ENCODE measurements around the gene LIMA1. TPM values are rescaled to one million over a fixed set of nuclear protein-coding genes. Genes with fewer than 3 reads are reported as not detected.
"Not testable (repeated sequence)": the region's sequence is repeated elsewhere in the genome, so short reads cannot be mapped to it uniquely, and the experiment has no call there.

The LIMA1 gene
- total RNA-seq, 1 experiment from 2014 or later: 53.2 TPM

GRCh38 chr12:50148011-50148410, 135.3 kb downstream of the LIMA1 start:
- DNase-seq (ENCODE audit: low read depth): not testable (repeated sequence)

GRCh38 chr12:50147281-50147680, 136.0 kb downstream of the LIMA1 start:
- no peak for DNase-seq (ENCODE audit: low read depth)

- no peak for DNase-seq (ENCODE audit: low read depth)
These were observed 137.9 kb downstream of the LIMA1 start for GRCh38 chr12:50145439-50145838.

GRCh38 chr12:50142993-50143392, 140.3 kb downstream of the LIMA1 start:
- no peak for DNase-seq (ENCODE audit: low read depth)

GRCh38 chr12:50132505-50133135, 150.7 kb downstream of the LIMA1 start:
- DNase-seq (ENCODE audit: low read depth): peak; percentile 43

- no peak for DNase-seq (ENCODE audit: low read depth)
These were observed 154.0 kb downstream of the LIMA1 start for GRCh38 chr12:50129290-50129689.

- no peak for DNase-seq (ENCODE audit: low read depth)
These were observed 155.8 kb downstream of the LIMA1 start for GRCh38 chr12:50127546-50127945.

Small RNAs within 50 kb of the gene (small RNA-seq; reads per million reads assigned to genes)
- gene MIR1293: 0.64 reads per million, percentile 62 among the genes with 10 or more reads in this experiment
- not detected for gene RNU6-1093P

Other genes with a start within 250 kb of the LIMA1 start
- gene ASIC1, start 225.9 kb downstream of the LIMA1 start, total RNA-seq (2014; rRNA removed; shearing (Covaris generic)): 6.0 and 9.5 TPM in 2 replicates
- gene SMARCD1, start 198.2 kb downstream of the LIMA1 start, total RNA-seq (2014; rRNA removed; shearing (Covaris generic)): 121 and 161 TPM in 2 replicates
- 0.27 and 0.31 TPM in 2 replicates for gene GPD1, start 179.5 kb downstream of the LIMA1 start, total RNA-seq (2014; rRNA removed; shearing (Covaris generic))
- 58.9 and 119 TPM in 2 replicates for gene COX14, start 171.3 kb downstream of the LIMA1 start, total RNA-seq (2014; rRNA removed; shearing (Covaris generic))
- gene CERS5, start 116.2 kb downstream of the LIMA1 start, total RNA-seq (2014; rRNA removed; shearing (Covaris generic)): 15.5 and 21.6 TPM in 2 replicates
- 0.03 TPM in 1 of 2 replicates, not detected in the other for gene FAM186A, start 113.1 kb upstream of the LIMA1 start, total RNA-seq (2014; rRNA removed; shearing (Covaris generic))
- gene LARP4, start 117.4 kb upstream of the LIMA1 start, total RNA-seq (2014; rRNA removed; shearing (Covaris generic)): 34.0 and 49.9 TPM in 2 replicates
- 34.8 and 45.3 TPM in 2 replicates for gene DIP2B, start 221.5 kb upstream of the LIMA1 start, total RNA-seq (2014; rRNA removed; shearing (Covaris generic))

All from HT1080 (cell line).